Vagina (tissue), 2 donors: Measurements from ENCODE around the gene LRRFIP1. TPM values are rescaled to one million over a fixed set of nuclear protein-coding genes. Genes with fewer than 3 reads are reported as not detected.

Experiments used
- DNase-seq, 2 donors: peaks; one replicate each; pipeline ENCODE4 v3.0.0-alpha.2; 2017; ENCODE audit errors: extremely low spot score in 2 of 2
- H3K27ac ChIP-seq: fragments of 200-600 bp; sonication (generic); one replicate; pipeline ENCODE4 v1.5.1; 2019
- H3K27me3 ChIP-seq: fragments of 200-600 bp; sonication (generic); one replicate; pipeline ENCODE4 v1.5.1; 2019
- H3K36me3 ChIP-seq, 2 donors: fragments of 200-600 bp; sonication (generic); one replicate each; pipeline ENCODE4 v1.5.1; 2017 to 2019
- H3K4me1 ChIP-seq: fragments of 200-600 bp; sonication (generic); one replicate; pipeline ENCODE4 v1.5.1; 2019
- H3K4me3 ChIP-seq, 2 donors: fragments of 200-600 bp; sonication (generic); 1 replicate in 1 of 2; 2 replicates in 1 of 2; pipeline ENCODE4 v1.5.1; 2016 to 2019
- H3K9me3 ChIP-seq: fragments of 200-600 bp; sonication (generic); one replicate; pipeline ENCODE4 v1.5.1; 2019
- CTCF ChIP-seq, 3 experiments: fragments of 450-650 bp in 2 of 3; fragments of 200-600 bp in 1 of 3; sonication (generic) in 1 of 3; IDR thresholded peaks; one replicate each; pipeline ENCODE4 v1.5.1; 2017 to 2019; ENCODE audit warnings: antibody characterized with exemption in 3 of 3, mild to moderate bottlenecking in 2 of 3, moderate library complexity in 2 of 3
- POLR2A ChIP-seq, 2 donors: fragments of 450-650 bp; IDR thresholded peaks; one replicate each; pipeline ENCODE4 v1.6.1; 2017; ENCODE audit warnings: antibody characterized with exemption in 2 of 2, mild to moderate bottlenecking in 2 of 2, moderate library complexity in 2 of 2
- POLR2AphosphoS5 ChIP-seq, 2 donors: sonication (generic); formaldehyde crosslinking; IDR thresholded peaks; one replicate each; pipeline ENCODE4 v1.9.0; 2017; ENCODE audit warnings: antibody characterized with exemption in 2 of 2, mild to moderate bottlenecking in 2 of 2, low read depth in 1 of 2; ENCODE audit not compliant: insufficient read depth in 1 of 2
- intact Hi-C: fragments of 100-400 bp; cut with DNase I; formaldehyde crosslinking; loops from one replicate; pipeline ENCODE4 v1.15.1; 2023
- total RNA-seq: library from RNA; depleted of rRNA; stranded (reverse); fragments of >200 nt; gene quantifications from one replicate; pipeline ENCODE4 v1.2.3, GENCODE V29; 2016

LRRFIP1 gene
- total RNA-seq, 1 donor from 2014 or later, result 132 TPM

- TF ChIP-seq POLR2AphosphoS5 (IDR thresholded peaks at IDR 0.05; ENCODE audit: insufficient read depth in 1 of 2, low read depth in 1 of 2) (no peak), CTCF (IDR thresholded peaks at IDR 0.05) (no peak), POLR2A (IDR thresholded peaks at IDR 0.05) (no peak)
Measured at GRCh38 chr2:237639052-237639835, 11.9 kb downstream of the LRRFIP1 start.

GRCh38 chr2:237639836-237640220 lies 12.4 kb downstream of the LRRFIP1 start:
- no peaks in the 10 kb centered on the region for H3K27me3 ChIP-seq
- H3K27ac ChIP-seq, result no peak overlapping the region
- H3K36me3 ChIP-seq, result no peaks in the 10 kb centered on the region
- H3K4me1 ChIP-seq, result no peaks in the 10 kb centered on the region
- no peak overlapping the region for H3K4me3 ChIP-seq
- TF ChIP-seq POLR2A (IDR thresholded peaks at IDR 0.05) (no peak), POLR2AphosphoS5 (IDR thresholded peaks at IDR 0.05; ENCODE audit: insufficient read depth in 1 of 2, low read depth in 1 of 2) (no peak), CTCF (IDR thresholded peaks at IDR 0.05) (no peak)
- DNase-seq, result no peak
- intact Hi-C loops, result no loop called here
- no peaks in the 10 kb centered on the region for H3K9me3 ChIP-seq

More at GRCh38 chr2:237639052-237639835, 11.9 kb downstream of the LRRFIP1 start:
- Histone ChIP-seq H3K4me3 (no peak overlapping the region), H3K9me3 (no peaks in the 10 kb centered on the region), H3K36me3 (no peaks in the 10 kb centered on the region), H3K27me3 (no peaks in the 10 kb centered on the region), H3K4me1 (no peaks in the 10 kb centered on the region), H3K27ac (no peak overlapping the region)
- intact Hi-C loops, result no loop called here
- no peak for DNase-seq

- H3K4me3 ChIP-seq, result no peak overlapping the region
- H3K9me3 ChIP-seq, result no peaks in the 10 kb centered on the region
- no peaks in the 10 kb centered on the region for H3K36me3 ChIP-seq
- no peaks in the 10 kb centered on the region for H3K27me3 ChIP-seq
- H3K27ac ChIP-seq, result no peak overlapping the region
- no peak for TF ChIP-seq POLR2AphosphoS5 (IDR thresholded peaks at IDR 0.05; ENCODE audit: insufficient read depth in 1 of 2, low read depth in 1 of 2)
- TF ChIP-seq POLR2A (IDR thresholded peaks at IDR 0.05), result no peak
- no peak for TF ChIP-seq CTCF (IDR thresholded peaks at IDR 0.05)
- H3K4me1 ChIP-seq, result no peaks in the 10 kb centered on the region
- intact Hi-C loops, result no loop called here
- DNase-seq, result no peak
Measured at GRCh38 chr2:237640493-237640998, 13.2 kb downstream of the LRRFIP1 start.

GRCh38 chr2:237642038-237642734 lies 14.8 kb downstream of the LRRFIP1 start:
- no peaks in the 10 kb centered on the region for H3K36me3 ChIP-seq
- no peak overlapping the region for H3K4me3 ChIP-seq
- no peaks in the 10 kb centered on the region for H3K9me3 ChIP-seq
- no peak for DNase-seq
- intact Hi-C loops, result no loop called here
- TF ChIP-seq POLR2AphosphoS5 (IDR thresholded peaks at IDR 0.05; ENCODE audit: insufficient read depth in 1 of 2, low read depth in 1 of 2), result no peak
- TF ChIP-seq CTCF (IDR thresholded peaks at IDR 0.05), result no peak
- no peak for TF ChIP-seq POLR2A (IDR thresholded peaks at IDR 0.05)
- H3K4me1 ChIP-seq, result no peaks in the 10 kb centered on the region
- H3K27me3 ChIP-seq, result no peaks in the 10 kb centered on the region
- no peak overlapping the region for H3K27ac ChIP-seq
